Activated naive CD4-positive, alpha-beta T cell treated with anti-CD3 and anti-CD28 coated beads, Interleukin-2, amount 50 U/mL, for 16 hours (primary cell): Measurements from ENCODE around the gene MAPRE3.

Source experiments
- DNase-seq: peaks from one replicate; pipeline ENCODE4 v3.0.0-alpha.2; 2020

The MAPRE3 gene

DNA sequence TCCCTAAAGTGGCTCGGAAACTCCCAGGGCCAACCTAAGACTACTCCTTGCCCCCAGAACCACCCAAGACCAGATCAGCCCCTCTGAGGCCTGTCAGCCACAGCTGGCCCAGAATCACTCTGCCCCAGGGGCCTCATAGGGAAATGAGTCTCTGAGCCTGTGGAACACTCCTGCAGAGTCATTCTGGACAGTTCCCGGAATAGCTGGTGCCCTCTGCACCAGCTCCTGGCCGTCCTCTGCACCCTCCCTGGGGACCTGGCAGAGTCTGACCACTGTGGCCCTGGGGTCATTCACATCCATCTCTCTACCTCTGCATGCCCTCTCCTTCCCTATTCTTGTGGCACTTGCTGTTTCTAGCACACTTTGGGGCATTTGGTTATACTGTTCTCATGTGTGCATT, 47.7 kb downstream of the MAPRE3 start:
- no peak for DNase-seq

- DNase-seq: no peak
These were observed 49.0 kb downstream of the MAPRE3 start for GRCh38 chr2:27019459-27019858.

DNA sequence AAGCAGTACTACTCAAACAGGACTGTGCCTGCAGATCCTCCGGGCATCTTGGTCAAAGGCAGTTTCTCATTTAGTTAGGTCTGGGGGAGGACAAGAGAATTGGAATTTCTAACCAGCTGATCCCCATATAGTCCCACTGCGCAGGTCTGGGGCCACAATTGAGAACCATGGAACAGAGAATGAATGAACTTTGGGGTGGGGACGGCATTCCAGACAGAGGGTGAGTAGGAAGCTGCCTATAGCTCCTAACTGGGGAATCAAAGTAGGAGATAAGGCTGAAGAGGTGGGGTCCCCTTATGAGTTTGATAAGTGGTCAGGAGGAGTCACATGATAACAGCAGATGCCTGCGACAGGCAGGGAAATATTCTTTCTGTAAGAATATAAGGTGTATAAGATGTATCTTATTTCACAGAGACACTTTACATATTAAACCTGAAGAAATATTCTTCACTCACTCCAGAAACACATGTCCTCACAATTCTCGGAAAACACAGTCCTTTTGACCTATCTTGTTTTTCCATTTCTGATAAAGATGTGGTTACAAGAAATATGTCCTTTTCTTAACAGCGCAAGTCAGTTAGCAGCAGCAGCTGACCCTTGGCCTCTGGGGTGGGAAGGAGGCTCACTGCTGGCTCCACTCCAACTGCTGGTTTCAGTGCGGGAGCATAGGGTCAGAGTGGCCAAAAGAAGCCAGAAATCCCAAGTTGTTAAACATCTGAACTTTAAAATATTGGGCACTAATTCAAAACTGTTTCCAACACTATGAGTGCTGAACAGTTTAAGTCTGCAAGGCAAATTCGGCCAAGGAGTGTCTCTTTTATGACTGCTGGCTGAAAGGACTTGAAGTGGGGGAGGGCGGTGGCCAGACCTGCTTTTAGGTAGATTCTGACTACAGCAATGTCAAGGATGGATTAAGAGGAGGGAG, 49.8 kb downstream of the MAPRE3 start:
- DNase-seq: no peak

- DNase-seq: no peak
These were observed 51.0 kb downstream of the MAPRE3 start for GRCh38 chr2:27021253-27022049.

- no peak for DNase-seq
These were observed 53.3 kb downstream of the MAPRE3 start for GRCh38 chr2:27023740-27024139.

GRCh38 chr2:27024188-27024587, 53.8 kb downstream of the MAPRE3 start:
- DNase-seq: no peak

DNA sequence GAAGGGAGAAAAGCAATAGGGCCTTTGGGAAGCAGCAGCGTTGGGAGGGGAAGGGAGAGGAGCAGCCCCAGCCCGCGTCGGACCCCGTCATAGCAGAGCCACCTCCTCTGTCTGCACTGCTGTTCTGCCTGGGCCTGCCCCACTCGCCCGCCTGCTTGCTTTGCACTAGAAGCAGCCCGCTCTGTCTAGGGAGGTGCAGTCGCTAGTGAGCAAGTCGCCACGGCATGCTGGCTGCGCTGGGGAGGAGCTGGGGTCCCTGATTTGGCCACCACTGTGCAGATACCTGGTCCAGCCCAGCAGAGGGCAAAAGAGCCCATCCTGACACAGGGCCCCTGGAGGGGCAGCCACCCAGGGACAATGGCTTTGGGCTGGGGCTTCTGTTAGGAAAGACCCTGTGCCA, 54.4 kb downstream of the MAPRE3 start:
- DNase-seq: no peak

DNA sequence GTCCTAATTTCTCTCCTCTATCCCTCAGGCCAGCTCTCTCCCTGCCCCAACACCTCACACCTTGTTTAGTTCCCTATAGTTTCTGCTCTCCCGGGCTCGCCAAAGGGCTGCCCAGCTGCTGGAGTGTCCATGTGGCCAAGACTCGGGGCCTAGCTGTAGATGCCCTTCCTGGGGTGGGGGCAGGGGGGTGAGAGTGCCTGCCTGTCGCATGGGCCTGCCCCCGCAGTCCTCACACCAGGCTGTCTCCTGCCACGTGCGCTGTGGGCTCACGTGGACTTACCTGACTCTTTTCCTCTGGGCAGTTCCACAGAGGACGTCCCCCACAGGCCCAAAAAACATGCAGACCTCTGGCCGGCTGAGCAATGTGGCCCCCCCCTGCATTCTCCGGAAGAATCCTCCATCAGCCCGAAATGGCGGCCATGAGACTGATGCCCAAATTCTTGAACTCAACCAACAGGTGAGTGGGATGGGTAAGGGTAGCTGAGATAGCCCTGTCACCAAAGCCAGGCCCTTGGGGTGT, 54.9 kb downstream of the MAPRE3 start:
- DNase-seq: no peak

DNA sequence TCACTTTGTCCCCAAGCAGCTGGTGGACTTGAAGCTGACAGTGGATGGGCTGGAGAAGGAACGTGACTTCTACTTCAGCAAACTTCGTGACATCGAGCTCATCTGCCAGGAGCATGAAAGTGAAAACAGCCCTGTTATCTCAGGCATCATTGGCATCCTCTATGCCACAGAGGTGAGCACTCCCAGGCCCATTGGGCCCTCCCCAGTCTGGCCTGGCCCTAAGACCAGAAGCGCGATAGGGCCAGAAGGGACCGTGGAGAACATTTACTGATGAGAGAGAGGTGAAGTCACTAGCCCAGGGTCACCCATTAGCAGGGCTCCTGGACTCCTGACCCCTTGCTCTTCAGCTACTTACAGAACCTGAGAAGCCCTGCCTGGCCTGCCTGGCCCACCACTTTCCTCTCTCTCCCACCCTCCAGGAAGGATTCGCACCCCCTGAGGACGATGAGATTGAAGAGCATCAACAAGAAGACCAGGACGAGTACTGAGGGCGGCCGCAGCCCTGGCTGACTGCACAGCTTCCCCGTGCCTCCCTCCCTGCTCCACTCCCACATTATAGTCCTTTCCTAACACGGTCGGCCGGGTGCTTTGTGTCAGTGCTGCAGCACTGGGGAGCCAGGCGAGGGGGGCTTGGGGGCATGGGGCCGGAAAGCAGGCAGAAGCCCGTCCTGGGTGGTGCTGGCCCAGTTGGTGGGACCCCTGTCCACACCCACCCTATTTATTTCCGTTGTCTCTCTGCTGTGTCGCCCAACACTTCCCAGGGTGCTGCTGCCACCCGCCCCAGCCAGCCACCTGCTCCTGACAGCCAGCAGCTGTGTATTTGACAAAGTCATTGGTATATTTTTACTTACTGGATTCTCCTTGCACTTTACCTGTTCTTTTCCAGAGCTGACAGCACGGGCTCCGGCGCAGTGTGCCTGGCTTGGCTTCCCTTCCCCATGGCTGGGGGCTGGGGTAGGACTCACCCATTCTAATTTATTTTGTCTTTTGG, 55.7 kb downstream of the MAPRE3 start:
- no peak for DNase-seq

DNA sequence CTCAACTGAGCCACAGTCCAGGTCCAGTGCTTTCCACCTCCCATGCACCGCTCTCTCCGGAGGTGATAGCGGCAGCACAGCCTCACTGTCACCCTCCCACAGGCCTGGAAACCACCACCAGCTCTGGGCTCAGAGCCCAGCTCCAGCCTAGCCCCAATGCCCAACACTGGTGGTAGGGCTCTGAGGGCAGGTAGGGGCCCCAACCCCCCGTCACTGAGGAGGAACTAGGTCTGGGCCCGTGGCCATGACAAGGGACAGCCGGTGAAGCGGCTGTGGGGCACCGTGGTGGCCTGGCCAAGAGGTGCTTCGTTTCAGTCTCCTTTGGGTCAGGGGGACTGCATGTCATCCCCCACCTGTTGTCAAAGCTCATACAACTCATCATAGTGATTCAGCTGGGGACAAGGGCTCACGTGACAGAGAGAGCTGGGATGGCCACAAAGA, 56.8 kb downstream of the MAPRE3 start:
- DNase-seq: no peak

DNA sequence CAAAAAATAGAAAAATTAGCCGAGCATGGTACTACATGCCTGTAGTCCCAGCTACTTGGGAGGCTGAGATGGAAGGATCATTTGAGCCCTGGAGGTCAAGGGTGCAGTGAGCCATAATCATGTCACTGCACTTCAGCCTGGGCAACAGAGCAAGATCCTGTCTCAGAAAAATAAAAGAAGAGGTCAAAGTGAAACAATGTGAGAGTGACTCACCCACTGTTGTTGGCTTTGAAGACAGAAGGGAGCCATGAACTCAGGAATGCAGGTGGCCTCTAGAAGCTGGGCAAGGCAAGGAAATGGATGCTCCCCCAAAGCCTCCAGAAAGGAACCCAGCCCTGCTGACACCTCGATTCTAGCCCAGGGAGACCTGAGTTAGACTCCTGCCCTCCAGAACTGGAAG, 58.6 kb downstream of the MAPRE3 start:
- DNase-seq: no peak

DNA sequence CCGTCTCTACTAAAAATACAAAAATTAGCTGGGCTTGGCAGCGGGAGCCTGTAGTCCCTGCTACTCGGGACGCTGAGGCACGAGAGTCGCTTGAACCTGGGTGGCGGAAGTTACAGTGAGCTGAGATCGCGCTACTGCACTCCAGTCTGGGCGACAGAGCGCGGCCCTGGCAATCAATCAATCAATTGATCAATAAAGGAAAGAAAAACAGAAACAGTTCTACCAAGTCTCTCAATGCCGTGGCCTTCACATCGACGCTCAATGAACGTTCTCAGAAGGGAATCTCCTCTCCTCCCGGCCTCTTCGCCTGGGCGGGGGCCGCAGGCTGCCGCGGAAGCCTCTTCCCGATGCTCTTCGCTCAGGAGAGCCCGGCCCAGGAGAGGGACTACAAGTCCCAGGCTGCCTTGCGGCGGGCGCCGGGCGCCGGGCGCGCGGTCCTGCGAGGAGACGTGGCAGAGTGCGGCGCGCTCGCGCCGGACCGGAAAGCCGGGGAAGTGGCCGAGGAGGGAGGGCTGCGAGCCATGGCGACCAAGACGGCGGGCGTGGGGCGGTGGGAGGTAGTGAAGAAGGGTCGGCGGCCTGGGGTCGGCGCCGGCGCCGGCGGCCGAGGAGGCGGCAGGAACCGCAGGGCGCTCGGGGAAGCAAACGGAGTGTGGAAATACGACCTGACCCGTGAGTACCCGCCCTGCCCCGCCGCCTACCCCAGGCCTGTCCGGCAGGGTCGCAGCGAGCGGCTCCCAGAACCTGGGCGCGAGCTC, 62.2 kb downstream of the MAPRE3 start, which contains the start of gene TMEM214:
Gene TMEM214 (plus strand): TSS at position 471 of the 758 bp plus-strand sequence. CDS start 51 bp downstream, at position 522.
- peak; percentile 78 for DNase-seq

GRCh38 chr2:27033253-27033852, 62.9 kb downstream of the MAPRE3 start:
- DNase-seq: no peak

DNA sequence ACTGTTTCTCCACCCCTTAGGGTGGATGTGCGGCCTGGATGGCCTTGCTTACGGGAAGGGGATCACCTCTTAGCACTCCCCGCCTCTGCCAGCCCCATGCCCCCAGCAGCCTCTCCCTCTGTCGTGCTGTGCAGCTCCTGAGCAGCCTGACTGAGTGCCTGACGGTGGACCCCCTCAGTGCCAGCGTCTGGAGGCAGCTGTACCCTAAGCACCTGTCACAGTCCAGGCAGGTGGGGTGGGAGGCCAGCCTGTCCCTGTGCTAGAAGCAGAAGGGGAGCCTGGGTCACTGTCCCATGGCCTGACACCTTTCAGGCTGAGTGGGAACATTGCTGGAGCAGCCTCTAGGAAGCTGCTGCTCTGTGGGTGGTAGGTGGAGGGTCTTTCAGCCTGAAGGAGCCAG, 67.6 kb downstream of the MAPRE3 start:
- no peak for DNase-seq

GRCh38 chr2:27038631-27039339, 68.3 kb downstream of the MAPRE3 start:
- DNase-seq: no peak

DNA sequence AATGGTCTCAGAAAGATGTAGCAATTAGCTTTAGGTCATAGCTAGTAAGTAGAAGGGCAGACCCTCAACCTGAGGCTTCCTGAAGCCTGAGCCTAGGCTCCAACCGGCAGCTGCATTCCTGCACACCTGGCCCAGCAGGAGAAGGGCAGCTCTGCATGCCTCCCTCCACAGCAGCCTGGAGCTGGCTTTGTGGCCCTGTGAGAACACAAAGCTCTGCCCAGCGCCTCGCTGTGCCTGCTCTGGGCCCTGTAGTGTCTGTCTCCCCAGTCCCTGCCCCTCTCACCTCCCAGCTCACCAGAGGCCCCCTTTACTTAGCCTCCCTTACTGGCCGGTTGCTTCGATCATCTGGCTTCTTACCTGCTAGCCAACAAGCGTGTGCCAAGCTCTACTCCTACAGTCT, 69.0 kb downstream of the MAPRE3 start:
- DNase-seq: no peak

DNA sequence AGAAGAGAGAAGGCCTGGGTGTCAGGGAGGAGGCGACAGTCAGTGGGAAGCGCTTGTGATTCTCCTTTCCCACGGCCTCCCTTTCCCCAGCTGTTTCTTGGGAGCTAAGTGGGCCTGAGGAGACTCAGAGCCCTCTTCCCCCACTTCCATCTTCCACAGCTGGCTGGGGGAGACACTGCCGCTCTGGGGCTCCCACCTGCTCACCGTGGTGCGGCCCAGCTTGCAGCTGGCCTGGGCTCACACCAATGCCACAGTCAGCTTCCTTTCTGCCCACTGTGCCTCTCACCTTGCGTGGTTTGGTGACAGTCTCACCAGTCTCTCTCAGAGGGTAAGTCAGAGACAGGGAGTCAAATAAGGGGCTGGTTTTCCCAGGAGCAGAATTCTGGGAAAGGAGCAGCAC, 69.4 kb downstream of the MAPRE3 start:
- no peak for DNase-seq

GRCh38 chr2:27040282-27040681, 69.8 kb downstream of the MAPRE3 start:
- DNase-seq: no peak

DNA sequence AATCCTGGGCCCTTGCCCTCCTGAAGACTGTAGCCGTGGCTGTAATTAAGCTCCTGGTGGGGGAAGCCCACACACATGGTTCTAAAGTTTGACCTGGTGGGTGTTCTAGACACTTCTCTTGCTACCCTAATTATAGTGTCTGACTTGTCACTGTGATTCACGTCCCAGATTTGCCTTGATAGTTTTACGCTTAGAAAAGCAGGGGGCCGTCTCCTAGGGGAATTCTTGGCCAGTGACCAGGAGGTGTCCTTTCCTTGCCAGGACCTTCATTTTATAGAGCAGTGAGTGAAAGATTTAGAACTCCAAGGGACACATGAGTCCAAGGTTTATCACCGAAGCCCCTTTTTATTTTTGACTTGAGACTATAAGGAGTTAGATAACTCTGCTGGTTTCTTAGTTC, 71.3 kb downstream of the MAPRE3 start:
- DNase-seq: no peak

DNA sequence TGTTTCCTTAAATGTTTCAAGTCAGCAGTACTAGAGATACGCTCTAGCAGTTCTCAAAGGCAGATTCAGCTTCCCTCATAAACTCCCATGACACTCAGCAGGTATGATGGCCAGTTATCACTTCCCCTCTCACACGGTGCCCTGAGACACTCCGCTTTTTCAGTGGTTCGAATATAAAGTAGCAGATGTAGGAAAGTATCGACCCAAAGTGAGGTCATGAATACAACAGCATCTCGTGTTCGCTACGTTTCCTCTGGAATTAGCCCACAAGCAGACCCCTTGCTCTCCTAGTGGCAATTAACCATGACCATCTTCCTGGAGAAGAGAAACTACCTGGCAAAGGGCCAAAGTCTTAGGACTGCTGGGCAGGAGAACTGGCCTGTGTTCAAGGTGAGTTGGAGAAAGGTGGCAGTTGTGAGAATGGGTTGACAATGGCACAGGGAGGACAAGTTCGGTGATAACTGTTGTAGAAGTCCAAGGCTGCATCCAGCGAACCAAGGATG, 71.8 kb downstream of the MAPRE3 start:
- no peak for DNase-seq
